Measurements from ENCODE around the gene IPCEF1. TPM values are rescaled to one million over a fixed set of nuclear protein-coding genes. Genes with fewer than 3 reads are reported as not detected.

IPCEF1 gene
- total RNA-seq, 1 experiment from 2014 or later = 0.48 TPM

DNA sequence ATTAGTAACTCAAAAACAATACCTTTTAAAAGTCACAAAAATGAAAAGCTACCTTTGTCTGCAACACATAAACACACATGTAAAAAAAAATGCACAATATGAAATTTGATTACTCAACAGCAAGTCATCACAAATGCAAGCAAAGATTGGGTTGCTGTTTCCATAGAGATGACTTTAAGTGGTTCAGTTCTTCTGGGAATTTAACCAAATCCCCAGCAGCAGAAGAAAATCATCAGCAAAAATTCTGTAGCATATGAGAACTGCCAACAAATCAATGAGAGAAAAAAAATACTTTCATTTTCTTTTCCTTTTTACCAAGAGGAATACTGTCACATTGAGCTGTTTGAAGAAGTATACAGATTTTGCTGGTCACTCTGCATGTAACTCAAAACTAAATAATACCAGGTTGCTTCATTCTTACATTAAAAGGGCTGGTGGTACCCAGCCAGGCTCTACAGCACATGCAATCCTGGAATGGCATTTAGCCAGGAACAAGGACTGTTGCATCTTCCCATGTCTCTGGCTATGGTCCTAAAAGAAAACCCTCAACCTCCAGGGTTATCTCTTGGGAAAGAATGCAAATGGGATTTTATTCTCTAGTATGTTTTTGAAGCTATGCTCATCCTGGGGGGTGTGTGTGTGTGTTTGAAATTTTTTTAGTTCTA is 159.3 kb downstream of the IPCEF1 start:
- H3K27me3 Mint-ChIP-seq (ENCODE audit: low read depth) = no peaks in the 10 kb centered on the region

More for the DNA sequence above, 159.3 kb downstream of the IPCEF1 start:
- Histone ChIP-seq H2AFZ (ENCODE audit: low read length) (no peak overlapping the region), H3K27me3 (ENCODE audit: insufficient read depth, low read length) (no peaks in the 10 kb centered on the region), H2BK5ac (ENCODE audit: insufficient read length, low read length) (no peak overlapping the region), H3K23me2 (ENCODE audit: insufficient read length, low read depth, low read length, poor library complexity, severe bottlenecking) (no peaks in the 10 kb centered on the region), H2BK12ac (ENCODE audit: insufficient read length, low read depth, low read length) (no peak overlapping the region), H3K56ac (ENCODE audit: insufficient read length, low read depth, low read length) (no peak overlapping the region), H3K4ac (ENCODE audit: low read depth, low read length) (no peak overlapping the region), H3T11ph (ENCODE audit: low read length) (no peak overlapping the region), H2BK20ac (ENCODE audit: low read depth, low read length, poor library complexity, severe bottlenecking) (no peak overlapping the region), H3K23ac (ENCODE audit: insufficient read length, low read depth, low read length) (no peak overlapping the region), H2BK120ac (ENCODE audit: low read depth, low read length, poor library complexity, severe bottlenecking) (no peak overlapping the region), H4K91ac (ENCODE audit: insufficient read length, low read depth, low read length) (no peak overlapping the region), H3K9me3 (ENCODE audit: control insufficient read depth, low read depth, low read length) (no peaks in the 10 kb centered on the region), H3K79me1 (ENCODE audit: insufficient read depth, low read depth, low read length, poor library complexity, severe bottlenecking) (no peaks in the 10 kb centered on the region), H3K14ac (ENCODE audit: insufficient read depth, low read length) (no peak overlapping the region), H3K4me1 (ENCODE audit: insufficient read depth, low read length) (no peaks in the 10 kb centered on the region), H4K20me1 (ENCODE audit: control insufficient read depth, insufficient read depth, insufficient read length) (no peaks in the 10 kb centered on the region), H4K8ac (replicated peaks; ENCODE audit: insufficient read length, low read depth, low read length) (no peak overlapping the region), H2AK5ac (ENCODE audit: insufficient read length, low read length) (no peak overlapping the region), H3K4me2 (ENCODE audit: insufficient read depth, insufficient read length, low read length) (no peak overlapping the region), H3K27ac (ENCODE audit: insufficient read length, low read depth, low read length) (no peak overlapping the region), H2BK15ac (ENCODE audit: low read depth, low read length) (no peak overlapping the region), H3K18ac (ENCODE audit: insufficient read length, low read depth, low read length) (no peak overlapping the region), H3K9ac (ENCODE audit: extremely low read depth, insufficient read length, low read length) (no peak overlapping the region), H4K5ac (ENCODE audit: insufficient read length, low read depth, low read length) (no peak overlapping the region), H3K79me2 (ENCODE audit: insufficient read depth, low read length) (no peaks in the 10 kb centered on the region)
- TF ChIP-seq, protein P1, sequence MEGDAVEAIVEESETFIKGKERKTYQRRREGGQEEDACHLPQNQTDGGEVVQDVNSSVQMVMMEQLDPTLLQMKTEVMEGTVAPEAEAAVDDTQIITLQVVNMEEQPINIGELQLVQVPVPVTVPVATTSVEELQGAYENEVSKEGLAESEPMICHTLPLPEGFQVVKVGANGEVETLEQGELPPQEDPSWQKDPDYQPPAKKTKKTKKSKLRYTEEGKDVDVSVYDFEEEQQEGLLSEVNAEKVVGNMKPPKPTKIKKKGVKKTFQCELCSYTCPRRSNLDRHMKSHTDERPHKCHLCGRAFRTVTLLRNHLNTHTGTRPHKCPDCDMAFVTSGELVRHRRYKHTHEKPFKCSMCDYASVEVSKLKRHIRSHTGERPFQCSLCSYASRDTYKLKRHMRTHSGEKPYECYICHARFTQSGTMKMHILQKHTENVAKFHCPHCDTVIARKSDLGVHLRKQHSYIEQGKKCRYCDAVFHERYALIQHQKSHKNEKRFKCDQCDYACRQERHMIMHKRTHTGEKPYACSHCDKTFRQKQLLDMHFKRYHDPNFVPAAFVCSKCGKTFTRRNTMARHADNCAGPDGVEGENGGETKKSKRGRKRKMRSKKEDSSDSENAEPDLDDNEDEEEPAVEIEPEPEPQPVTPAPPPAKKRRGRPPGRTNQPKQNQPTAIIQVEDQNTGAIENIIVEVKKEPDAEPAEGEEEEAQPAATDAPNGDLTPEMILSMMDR (conservative IDR thresholded peaks at IDR 0.05) = no peak
- no peak overlapping the region for H3K27ac Mint-ChIP-seq
- 0 out of 5 replicates have a peak, but pooled peaks cover 0 to 4% of the 10 kb centered on the region in 2 experiments for H3K9me3 Mint-ChIP-seq
- H3K36me3 Mint-ChIP-seq (ENCODE audit: insufficient read depth in 1 of 3, low read depth in 3 of 3) = no peaks in the 10 kb centered on the region
- no peak overlapping the region for H3K4me3 Mint-ChIP-seq
- H3K4me1 Mint-ChIP-seq = no peaks in the 10 kb centered on the region
- DNase-seq = no peak

Measured in H9 (cell line).